ENCODE data around the gene TBX21.
"Not testable (repeated sequence)": the region's sequence is repeated elsewhere in the genome, so short reads cannot be mapped to it uniquely, and the experiment has no call there.

The TBX21 gene

GRCh38 chr17:47751471-47751870, 18.4 kb downstream of the TBX21 start:
- TF ChIP-seq CTCF (conservative IDR thresholded peaks at IDR 0.05; ENCODE audit: low read depth, low read length) = no peak

GRCh38 chr17:47757386-47757785, 24.4 kb downstream of the TBX21 start:
- H3K4me3 ChIP-seq (ENCODE audit: low read depth, low read length) = no peak overlapping the region
- DNase-seq (ENCODE audit: low read depth) = no peak

More at GRCh38 chr17:47751471-47751870, 18.4 kb downstream of the TBX21 start:
- DNase-seq (ENCODE audit: low read depth) = no peak
- H3K4me3 ChIP-seq (ENCODE audit: low read depth, low read length) = no peak overlapping the region

GRCh38 chr17:47760409-47761140, 27.5 kb downstream of the TBX21 start:
- no peak overlapping the region for H3K4me3 ChIP-seq (ENCODE audit: low read depth, low read length)
- no peak for DNase-seq (ENCODE audit: low read depth)
- TF ChIP-seq CTCF (conservative IDR thresholded peaks at IDR 0.05; ENCODE audit: low read depth, low read length) = no peak

More at GRCh38 chr17:47757386-47757785, 24.4 kb downstream of the TBX21 start:
- TF ChIP-seq CTCF (conservative IDR thresholded peaks at IDR 0.05; ENCODE audit: low read depth, low read length) = no peak

- no peak overlapping the region for H3K4me3 ChIP-seq (ENCODE audit: low read depth, low read length)
- no peak for DNase-seq (ENCODE audit: low read depth)
- no peak for TF ChIP-seq CTCF (conservative IDR thresholded peaks at IDR 0.05; ENCODE audit: low read depth, low read length)
These were observed 29.7 kb downstream of the TBX21 start for GRCh38 chr17:47762728-47763127.

DNA sequence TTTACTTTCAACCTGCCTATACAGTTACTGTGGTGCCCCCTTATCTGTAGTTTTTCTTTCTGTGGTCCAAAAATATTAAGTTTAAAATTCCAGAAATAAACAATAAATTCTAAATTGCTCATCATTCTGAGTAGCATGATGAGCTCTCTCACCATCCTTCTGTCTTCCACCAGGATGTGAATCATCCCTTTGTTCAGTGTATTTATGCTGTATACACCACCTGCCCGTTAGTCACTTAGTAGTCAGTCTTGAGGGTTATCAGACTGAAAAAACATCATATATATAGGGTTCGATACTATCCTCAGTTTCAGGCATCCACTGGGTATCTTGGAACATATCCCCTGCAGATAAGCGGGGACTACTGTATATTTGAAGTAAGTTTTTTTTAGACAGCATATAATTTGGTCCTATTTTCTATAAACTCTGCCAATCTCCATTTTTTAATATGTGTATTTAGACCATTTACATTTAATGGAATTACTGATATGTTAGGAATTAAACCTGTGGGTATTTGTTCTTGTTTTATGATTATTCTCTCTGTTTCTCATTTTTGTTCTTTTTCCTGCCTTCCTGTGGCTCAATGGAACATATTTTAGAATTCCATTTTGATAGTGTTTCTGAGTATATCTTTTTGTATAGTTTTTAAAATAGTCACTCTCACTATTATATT, 31.0 kb downstream of the TBX21 start:
- no peak for TF ChIP-seq CTCF (conservative IDR thresholded peaks at IDR 0.05; ENCODE audit: low read depth, low read length)
- no peak for DNase-seq (ENCODE audit: low read depth)

DNA sequence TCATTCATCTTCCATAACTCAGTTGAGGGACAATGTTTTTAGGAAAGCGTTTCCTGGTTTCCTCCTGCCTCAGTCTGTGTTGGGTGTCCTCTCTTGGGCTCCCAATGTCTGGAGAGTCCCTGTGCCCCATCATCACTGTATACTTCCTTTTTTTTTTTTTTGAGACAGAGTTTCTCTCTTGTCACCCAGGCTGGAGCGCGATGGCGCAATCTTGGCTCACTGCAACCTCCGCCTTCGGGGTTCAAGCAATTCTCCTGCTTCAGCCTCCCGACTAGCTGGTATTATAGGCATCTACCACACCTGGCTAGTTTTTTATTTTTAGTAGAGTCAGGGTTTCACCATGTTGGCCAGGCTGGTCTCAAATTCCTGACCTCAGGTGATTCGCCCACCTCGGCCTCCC, 40.6 kb downstream of the TBX21 start:
- not testable (repeated sequence) for DNase-seq (ENCODE audit: low read depth); H3K4me3 ChIP-seq (ENCODE audit: low read depth, low read length)

More for the DNA sequence above, 31.0 kb downstream of the TBX21 start:
- H3K4me3 ChIP-seq (ENCODE audit: low read depth, low read length) = no peak overlapping the region

DNA sequence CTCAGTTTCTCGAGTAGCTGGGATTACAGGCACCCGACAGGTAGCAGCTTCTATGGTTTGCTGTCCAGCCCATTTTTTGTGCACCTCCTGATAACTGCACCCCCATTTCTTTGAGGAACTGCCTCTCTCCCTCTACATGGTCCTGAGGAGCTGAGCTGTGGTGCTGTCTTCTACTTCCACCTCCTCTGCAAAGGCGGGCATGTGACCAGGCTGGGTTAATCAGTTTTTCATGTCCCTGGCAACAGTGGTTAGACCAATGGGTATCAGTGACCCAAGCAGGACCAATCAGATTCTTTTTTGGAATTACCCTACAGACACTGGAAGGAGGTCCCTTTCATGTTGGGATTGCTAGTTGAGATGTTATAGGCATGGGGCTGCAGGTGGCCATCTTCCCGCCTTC, 41.3 kb downstream of the TBX21 start:
- no peak overlapping the region for H3K4me3 ChIP-seq (ENCODE audit: low read depth, low read length)
- no peak for TF ChIP-seq CTCF (conservative IDR thresholded peaks at IDR 0.05; ENCODE audit: low read depth, low read length)
- no peak for DNase-seq (ENCODE audit: low read depth)
